ENCODE measurements around the gene CHSY1.
A peak's percentile ranks its signal among the peaks of the same experiment; 100 is the strongest.

The CHSY1 gene

DNA sequence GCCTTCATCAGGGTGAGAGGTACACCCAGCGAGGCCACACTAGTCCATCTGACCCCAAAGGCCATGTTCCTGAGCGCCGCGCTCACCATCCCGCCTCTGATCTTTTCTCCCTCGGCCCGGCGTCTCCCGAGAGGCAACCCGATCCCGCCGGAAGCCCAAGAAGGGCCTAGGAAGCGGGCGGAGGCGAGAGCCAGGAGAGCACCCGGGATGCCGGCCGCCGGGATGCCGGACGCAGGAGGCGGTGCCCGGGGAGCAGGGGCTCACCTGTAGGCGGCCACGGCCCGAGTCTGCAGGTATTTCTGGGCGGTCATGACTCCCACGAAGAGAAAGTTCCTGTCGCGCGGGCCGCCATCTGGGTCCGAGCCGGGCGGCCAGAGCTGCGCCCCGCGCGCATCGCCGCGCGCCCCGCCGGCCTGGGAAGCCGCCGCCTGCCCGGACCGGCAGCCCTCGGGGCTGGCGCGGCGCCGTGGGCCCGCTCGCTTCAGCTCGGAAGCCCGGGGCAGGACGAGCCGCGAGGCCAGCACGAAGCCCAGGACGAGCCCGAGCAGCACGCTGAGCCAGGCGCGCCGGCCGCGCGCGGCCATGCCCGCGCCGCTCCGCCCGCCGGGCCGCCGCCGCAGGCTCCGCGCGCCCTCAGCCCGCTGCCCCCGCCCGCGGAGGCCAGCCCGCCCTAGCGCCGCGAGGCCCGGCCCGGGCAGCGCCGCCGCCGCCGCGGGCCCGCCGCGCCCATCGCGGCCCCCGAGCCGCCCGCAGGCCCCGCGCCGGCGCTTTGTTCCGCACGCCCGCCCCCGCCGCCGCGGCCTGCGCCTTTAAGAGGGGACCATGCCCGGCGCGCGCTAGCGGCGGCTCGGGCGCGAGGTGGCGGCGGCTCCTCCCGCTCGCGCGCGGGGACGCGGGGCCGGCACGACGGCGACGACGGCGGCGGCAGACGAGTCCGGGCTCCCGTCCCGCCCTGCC lies 697 bp downstream of the CHSY1 start:
- no peak for DNase-seq (ENCODE audit: low read depth)
- TF ChIP-seq, protein P1, sequence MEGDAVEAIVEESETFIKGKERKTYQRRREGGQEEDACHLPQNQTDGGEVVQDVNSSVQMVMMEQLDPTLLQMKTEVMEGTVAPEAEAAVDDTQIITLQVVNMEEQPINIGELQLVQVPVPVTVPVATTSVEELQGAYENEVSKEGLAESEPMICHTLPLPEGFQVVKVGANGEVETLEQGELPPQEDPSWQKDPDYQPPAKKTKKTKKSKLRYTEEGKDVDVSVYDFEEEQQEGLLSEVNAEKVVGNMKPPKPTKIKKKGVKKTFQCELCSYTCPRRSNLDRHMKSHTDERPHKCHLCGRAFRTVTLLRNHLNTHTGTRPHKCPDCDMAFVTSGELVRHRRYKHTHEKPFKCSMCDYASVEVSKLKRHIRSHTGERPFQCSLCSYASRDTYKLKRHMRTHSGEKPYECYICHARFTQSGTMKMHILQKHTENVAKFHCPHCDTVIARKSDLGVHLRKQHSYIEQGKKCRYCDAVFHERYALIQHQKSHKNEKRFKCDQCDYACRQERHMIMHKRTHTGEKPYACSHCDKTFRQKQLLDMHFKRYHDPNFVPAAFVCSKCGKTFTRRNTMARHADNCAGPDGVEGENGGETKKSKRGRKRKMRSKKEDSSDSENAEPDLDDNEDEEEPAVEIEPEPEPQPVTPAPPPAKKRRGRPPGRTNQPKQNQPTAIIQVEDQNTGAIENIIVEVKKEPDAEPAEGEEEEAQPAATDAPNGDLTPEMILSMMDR (IDR thresholded peaks at IDR 0.05; ENCODE audit: low read depth, low read length, missing control alignments): no peak
- peak overlapping the region; percentile 89 for H3K4me3 ChIP-seq (ENCODE audit: low read depth, low read length)
- in situ Hi-C loops (cut with HindIII; ENCODE audit: low sequenced_read_pairs): loop anchor here (5.0 kb wide), 1 partner anchor 59 kb away; no protein-coding TSS in a partner anchor

DNA sequence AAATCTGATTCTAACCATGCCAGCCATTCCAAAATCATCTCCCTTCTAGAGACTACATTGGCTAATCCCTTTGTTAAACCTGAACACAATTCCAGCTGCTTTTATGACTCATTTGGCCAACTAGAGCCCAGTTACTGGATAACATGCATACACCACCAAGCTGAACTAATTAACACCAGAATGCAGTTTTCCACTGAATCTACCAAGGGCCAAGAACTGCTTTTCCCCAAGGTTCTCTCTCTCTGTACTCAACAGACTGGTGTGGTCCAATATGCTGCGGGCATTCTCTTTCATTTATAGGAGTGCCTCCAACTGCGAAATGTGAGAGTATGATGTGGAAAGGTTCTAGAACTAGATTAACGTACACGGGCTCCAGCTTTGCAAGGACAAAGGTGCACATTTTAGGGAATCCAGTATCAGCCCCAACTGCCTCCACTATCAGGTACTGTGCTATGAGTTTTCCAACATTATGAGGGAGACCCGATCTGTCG lies 1.5 kb downstream of the CHSY1 start:
- H3K4me3 ChIP-seq (ENCODE audit: low read depth, low read length): peak overlapping the region; percentile 89
- DNase-seq (ENCODE audit: low read depth): peak; percentile 92
- TF ChIP-seq, protein P1 (IDR thresholded peaks at IDR 0.05; ENCODE audit: low read depth, low read length, missing control alignments): no peak
- in situ Hi-C loops (cut with HindIII; ENCODE audit: low sequenced_read_pairs): loop anchor here (5.0 kb wide), 1 partner anchor 58 kb away; no protein-coding TSS in a partner anchor

DNA sequence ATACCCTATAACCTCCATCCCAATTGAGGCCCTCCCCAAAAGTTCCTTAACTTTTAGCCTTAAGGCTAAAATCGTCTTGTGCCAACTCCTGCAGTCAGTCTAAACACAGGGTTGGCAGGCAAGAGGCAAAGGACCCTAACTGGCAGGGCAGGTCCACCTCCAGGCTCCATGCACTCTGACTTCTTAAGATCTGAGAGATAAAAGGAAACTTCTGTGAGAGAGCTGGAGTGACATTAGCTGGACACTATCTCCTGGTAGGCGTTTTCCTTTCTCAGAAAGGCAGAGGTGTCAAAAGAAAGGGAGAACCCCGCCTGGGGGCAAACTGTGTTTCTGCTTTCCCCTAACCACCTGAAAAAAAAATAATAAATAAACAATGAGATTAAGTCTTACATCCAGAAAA lies 3.6 kb downstream of the CHSY1 start:
- TF ChIP-seq, protein P1 (IDR thresholded peaks at IDR 0.05; ENCODE audit: low read depth, low read length, missing control alignments): no peak
- no peak for DNase-seq (ENCODE audit: low read depth)
- in situ Hi-C loops (cut with HindIII; ENCODE audit: low sequenced_read_pairs): loop anchor here (10.0 kb wide), 1 partner anchor 123 kb away; no protein-coding TSS in a partner anchor
- no peak overlapping the region for H3K4me3 ChIP-seq (ENCODE audit: low read depth, low read length)

DNA sequence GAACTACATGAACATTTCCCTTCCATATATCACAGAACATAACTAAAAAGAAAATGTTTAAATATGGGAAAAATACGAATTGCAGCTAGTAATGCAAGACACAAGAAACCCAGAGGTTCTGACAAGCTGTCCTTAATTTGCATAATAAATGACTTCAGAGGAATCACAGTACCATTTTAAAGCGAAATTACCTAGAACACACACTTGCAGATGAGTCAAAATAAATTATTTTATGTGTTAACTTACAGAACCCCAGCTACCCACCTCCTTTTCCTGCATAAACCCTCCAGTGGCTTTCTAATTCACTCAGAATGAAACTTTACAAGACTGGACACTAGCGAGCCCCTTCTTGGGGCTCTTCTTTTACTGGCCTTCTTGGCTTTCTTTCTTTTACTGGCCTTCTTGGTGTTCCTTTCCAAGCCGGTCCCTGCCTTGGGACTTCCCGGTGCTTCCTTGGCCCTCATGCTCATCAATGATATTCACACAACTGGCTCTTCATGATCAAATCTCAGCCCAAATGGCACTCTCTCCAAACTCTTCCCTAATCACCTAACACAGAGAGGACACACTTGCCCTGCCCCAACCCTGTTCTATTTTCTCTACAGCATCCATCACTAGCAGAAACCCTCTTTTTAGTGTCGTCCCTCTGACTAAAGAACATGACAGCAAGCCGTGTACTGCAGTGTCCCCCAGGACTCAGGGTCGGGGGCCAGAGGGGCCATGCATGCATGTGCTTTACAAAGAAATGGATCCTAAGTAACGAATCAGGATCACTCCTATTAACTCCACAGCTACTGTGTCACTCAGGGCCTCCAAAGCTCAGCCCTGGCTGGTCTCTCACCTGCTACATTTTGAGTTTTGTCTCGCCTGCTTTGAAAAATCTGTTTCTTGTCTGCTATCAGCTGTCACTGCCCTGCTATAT lies 4.8 kb downstream of the CHSY1 start:
- no peak for DNase-seq (ENCODE audit: low read depth)
- in situ Hi-C loops (cut with HindIII; ENCODE audit: low sequenced_read_pairs): loop anchor here (10.0 kb wide), 1 partner anchor 122 kb away; no protein-coding TSS in a partner anchor
- TF ChIP-seq, protein P1 (IDR thresholded peaks at IDR 0.05; ENCODE audit: low read depth, low read length, missing control alignments): no peak
- peak overlapping the region; percentile 20 for H3K4me3 ChIP-seq (ENCODE audit: low read depth, low read length)

DNA sequence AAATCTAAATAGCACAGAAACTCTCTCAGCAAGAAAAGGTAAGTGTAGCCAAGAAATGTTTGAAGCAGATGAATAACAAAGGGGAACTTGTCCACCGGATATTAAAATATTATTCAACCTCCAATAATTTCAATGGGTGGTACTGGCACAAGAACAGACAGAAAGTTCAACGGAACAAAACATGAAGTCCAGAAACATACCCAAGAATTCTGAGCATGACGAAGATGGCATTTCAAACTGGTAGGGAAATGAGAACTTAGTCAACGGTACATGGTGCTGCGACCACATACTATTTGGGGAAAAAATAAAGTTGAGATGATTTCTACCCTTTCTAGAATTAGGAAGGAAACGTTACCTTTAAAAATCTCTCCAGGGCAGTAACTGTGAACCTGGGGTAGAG lies 5.5 kb downstream of the CHSY1 start:
- in situ Hi-C loops (cut with HindIII; ENCODE audit: low sequenced_read_pairs): loop anchor here (10.0 kb wide), 1 partner anchor 122 kb away; no protein-coding TSS in a partner anchor
- H3K4me3 ChIP-seq (ENCODE audit: low read depth, low read length): peak overlapping the region; percentile 20
- no peak for DNase-seq (ENCODE audit: low read depth)
- TF ChIP-seq, protein P1 (IDR thresholded peaks at IDR 0.05; ENCODE audit: low read depth, low read length, missing control alignments): no peak

All from astrocyte of the cerebellum (primary cell).